ENCODE data around the gene AATF. TPM values are rescaled to one million over a fixed set of nuclear protein-coding genes. Genes with fewer than 3 reads are reported as not detected.

The AATF gene
- total RNA-seq, 1 donor from 2014 or later, result 54.0 TPM

DNA sequence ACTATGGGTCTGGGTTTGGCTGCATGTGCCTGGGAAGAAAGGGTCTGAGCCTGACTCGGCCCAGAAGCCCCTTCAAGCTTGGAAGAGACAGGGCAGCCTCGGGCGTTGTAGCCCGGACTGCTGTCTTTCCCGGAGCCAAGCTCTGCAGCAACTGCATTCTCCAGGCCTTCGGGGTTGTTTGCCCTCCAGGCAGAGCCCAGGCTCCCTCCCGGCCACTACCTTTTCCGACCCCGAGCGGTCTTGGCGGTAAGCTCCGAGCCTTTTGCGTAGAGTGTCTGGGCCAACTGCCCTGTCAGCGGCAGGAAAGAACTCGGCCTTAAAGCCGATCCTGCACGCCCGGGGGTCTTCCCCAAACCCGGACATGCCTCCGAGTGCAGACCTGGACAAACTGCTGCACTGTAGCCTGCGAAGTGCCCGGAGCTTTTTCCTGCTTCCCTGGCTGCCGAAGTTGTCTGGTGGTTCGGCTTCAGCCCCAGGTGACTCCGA, 10.1 kb upstream of the AATF start:
- peaks cover 92% of the 10 kb centered on the region for H3K27me3 ChIP-seq (ENCODE audit: control insufficient read depth, insufficient read depth, low read length)
- no peaks in the 10 kb centered on the region for H3K36me3 ChIP-seq (ENCODE audit: control insufficient read depth, insufficient read depth, low read length)
- DNase-seq (ENCODE audit: low read depth), result no peak
- TF ChIP-seq, protein P1, sequence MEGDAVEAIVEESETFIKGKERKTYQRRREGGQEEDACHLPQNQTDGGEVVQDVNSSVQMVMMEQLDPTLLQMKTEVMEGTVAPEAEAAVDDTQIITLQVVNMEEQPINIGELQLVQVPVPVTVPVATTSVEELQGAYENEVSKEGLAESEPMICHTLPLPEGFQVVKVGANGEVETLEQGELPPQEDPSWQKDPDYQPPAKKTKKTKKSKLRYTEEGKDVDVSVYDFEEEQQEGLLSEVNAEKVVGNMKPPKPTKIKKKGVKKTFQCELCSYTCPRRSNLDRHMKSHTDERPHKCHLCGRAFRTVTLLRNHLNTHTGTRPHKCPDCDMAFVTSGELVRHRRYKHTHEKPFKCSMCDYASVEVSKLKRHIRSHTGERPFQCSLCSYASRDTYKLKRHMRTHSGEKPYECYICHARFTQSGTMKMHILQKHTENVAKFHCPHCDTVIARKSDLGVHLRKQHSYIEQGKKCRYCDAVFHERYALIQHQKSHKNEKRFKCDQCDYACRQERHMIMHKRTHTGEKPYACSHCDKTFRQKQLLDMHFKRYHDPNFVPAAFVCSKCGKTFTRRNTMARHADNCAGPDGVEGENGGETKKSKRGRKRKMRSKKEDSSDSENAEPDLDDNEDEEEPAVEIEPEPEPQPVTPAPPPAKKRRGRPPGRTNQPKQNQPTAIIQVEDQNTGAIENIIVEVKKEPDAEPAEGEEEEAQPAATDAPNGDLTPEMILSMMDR (IDR thresholded peaks at IDR 0.05; ENCODE audit: insufficient read depth, low read length, severe bottlenecking), result no peak
- FAIRE-seq, result no peak
- no peak overlapping the region for H3K4me3 ChIP-seq (ENCODE audit: low read depth, low read length)

DNA sequence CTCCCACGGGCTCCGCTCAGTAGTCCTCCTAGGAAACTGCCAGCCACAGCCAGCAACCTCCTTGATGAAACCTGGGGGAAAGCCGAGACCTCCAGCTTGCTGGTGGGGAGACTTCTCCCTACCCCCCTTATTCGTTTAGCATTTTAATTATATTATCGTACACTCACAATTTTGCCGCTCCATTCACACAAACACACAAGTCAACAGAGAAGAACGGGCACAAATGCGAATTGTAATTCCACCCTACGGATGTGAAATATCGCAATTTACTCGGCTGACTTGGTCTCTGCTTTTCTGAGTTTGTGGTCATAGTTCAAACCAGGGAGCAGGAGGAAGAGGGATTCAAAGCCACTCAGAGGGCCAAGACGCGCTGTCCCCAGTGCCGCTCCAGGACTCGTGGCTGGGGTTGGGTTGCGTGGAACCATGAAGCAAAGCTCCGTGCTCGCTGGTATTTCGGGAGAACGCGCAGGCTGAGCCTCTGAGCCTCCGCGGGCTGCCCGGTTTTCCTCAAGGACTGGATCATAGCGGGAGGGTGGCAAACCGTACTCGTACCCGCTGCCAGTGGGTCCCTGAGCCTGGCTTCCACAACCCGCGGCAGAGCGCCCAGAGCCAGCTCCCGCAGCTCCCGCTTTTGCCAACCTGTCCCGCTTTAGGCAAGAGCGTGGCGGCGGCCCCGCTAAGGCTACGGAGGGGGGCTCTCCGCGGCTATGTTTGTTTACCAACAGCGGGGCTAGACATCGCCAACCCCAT, 9.5 kb upstream of the AATF start:
- FAIRE-seq (no peak), DNase-seq (ENCODE audit: low read depth) (no peak)

DNA sequence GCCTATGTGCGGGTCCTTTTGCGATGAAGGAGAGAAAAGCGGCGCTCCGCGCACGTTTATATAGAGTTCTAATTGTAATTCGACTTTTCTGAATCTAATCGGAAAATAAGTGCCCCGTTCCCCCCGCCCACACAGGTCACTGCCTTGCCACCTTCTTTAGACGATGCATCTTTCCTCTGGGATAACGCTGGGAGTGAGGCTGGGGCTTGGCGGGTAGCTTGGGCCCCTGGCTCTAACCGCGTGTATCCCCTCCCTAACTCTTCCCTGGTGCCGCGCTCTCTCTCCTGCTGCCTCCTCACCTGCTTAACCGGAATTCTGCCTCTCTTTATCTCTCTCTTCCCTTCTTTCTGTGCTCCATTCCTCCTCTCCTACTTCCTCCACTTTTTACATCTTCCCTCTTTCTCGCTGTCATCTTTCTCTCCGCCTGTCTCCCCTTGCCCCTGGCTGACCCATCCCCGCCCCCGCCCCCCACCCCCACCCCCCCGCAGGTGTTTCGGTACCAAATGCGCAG, 8.9 kb upstream of the AATF start:
- FAIRE-seq (no peak), DNase-seq (ENCODE audit: low read depth) (no peak)
- no peak overlapping the region for H3K4me3 ChIP-seq (ENCODE audit: low read depth, low read length)
- no peaks in the 10 kb centered on the region for H3K36me3 ChIP-seq (ENCODE audit: control insufficient read depth, insufficient read depth, low read length)
- H3K27me3 ChIP-seq (ENCODE audit: control insufficient read depth, insufficient read depth, low read length), result peaks cover 85% of the 10 kb centered on the region
- TF ChIP-seq, protein P1 (IDR thresholded peaks at IDR 0.05; ENCODE audit: insufficient read depth, low read length, severe bottlenecking), result no peak

More for the DNA sequence above, 9.5 kb upstream of the AATF start:
- Histone ChIP-seq H3K27me3 (ENCODE audit: control insufficient read depth, insufficient read depth, low read length) (peaks cover 87% of the 10 kb centered on the region), H3K4me3 (ENCODE audit: low read depth, low read length) (no peak overlapping the region), H3K36me3 (ENCODE audit: control insufficient read depth, insufficient read depth, low read length) (no peaks in the 10 kb centered on the region)
- TF ChIP-seq, protein P1 (IDR thresholded peaks at IDR 0.05; ENCODE audit: insufficient read depth, low read length, severe bottlenecking), result no peak

DNA sequence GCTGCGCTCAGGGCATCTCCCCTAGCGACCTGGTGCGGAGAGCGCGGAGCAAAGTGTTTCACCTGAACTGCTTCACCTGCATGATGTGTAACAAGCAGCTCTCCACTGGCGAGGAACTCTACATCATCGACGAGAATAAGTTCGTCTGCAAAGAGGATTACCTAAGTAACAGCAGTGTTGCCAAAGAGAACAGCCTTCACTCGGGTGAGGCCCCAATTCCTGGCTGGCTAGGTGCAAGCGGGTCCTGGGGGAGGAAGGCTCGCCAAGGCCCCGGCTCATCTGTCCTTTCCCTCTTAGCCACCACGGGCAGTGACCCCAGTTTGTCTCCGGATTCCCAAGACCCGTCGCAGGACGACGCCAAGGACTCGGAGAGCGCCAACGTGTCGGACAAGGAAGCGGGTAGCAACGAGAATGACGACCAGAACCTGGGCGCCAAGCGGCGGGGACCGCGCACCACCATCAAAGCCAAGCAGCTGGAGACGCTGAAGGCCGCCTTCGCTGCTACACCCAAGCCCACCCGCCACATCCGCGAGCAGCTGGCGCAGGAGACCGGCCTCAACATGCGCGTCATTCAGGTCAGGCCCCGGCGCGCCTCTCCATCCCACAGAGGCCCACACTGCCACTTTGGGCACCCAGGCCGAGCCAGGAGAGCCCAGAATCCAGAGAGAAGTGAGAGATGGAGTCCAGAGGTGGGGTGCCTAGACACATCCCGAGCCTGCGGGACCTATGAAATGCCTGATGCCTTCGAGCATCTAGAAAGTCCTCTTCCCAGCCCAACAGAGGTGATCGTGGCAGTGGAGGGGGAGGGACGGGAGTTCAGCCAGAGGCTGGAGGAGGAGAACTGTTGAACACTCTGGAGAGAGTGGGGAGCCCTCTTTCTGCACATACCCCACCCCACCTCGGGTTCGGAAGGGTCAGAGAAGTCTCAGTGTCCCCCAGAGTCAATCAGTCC, 8.2 kb upstream of the AATF start:
- DNase-seq (ENCODE audit: low read depth) (no peak), FAIRE-seq (no peak)
- no peaks in the 10 kb centered on the region for H3K36me3 ChIP-seq (ENCODE audit: control insufficient read depth, insufficient read depth, low read length)
- TF ChIP-seq, protein P1 (IDR thresholded peaks at IDR 0.05; ENCODE audit: insufficient read depth, low read length, severe bottlenecking), result no peak
- H3K27me3 ChIP-seq (ENCODE audit: control insufficient read depth, insufficient read depth, low read length), result peaks cover 80% of the 10 kb centered on the region
- H3K4me3 ChIP-seq (ENCODE audit: low read depth, low read length), result no peak overlapping the region

DNA sequence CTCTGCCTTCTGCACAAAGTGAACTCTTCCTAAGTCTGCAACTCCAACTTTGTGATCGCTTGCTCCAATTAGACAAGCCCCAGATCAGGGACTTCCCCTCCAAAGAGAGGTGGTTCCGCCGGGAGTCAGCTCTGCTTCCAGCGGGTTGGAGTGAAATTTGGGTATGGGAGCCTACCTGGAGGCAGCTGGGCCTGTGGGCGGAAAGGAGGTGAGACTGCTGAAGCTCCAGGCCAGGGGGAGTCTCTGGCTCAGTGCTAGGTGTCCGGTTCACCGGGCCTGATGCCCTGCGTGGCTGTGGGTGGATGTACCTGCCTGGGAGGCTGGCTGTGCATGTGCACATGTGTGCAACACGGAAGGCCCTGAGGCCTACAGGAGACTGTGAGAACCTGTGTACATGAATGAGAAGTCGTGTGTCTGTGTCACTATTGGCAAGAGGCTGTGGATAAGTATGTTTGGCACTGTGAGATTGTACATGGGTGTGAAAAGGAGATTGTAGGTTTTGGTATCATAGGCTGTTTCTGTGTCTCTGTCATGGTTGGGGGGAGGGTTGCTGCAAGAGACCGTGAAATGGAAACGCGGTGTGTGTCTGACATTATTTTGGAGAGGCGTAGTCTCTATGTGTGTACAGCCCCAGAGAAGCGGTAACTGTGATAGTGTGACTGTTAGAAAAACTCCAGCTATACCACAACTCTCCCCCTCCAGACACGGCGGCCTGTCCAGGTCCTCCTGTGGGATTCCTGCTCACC, 7.3 kb upstream of the AATF start:
- no peak for DNase-seq (ENCODE audit: low read depth)
- Histone ChIP-seq H3K4me3 (ENCODE audit: low read depth, low read length) (no peak overlapping the region), H3K27me3 (ENCODE audit: control insufficient read depth, insufficient read depth, low read length) (peaks cover 80% of the 10 kb centered on the region), H3K36me3 (ENCODE audit: control insufficient read depth, insufficient read depth, low read length) (no peaks in the 10 kb centered on the region)
- no peak for FAIRE-seq
- TF ChIP-seq, protein P1 (IDR thresholded peaks at IDR 0.05; ENCODE audit: insufficient read depth, low read length, severe bottlenecking), result no peak

Measured in bronchial epithelial cell (primary cell).